Epithelial cell of proximal tubule (primary cell): ENCODE data around the gene NKD2. TPM values are rescaled to one million over a fixed set of nuclear protein-coding genes. Genes with fewer than 3 reads are reported as not detected.
"Not testable (repeated sequence)": the region's sequence is repeated elsewhere in the genome, so short reads cannot be mapped to it uniquely, and the experiment has no call there.

ENCODE experiments used
- DNase-seq: peaks from one replicate; pipeline ENCODE4 v3.0.0-alpha.2; 2011; ENCODE audit warnings: low read depth
- H3K4me3 ChIP-seq: 2 replicates; pipeline ENCODE4 v1.5.1; 2011; ENCODE audit warnings: low read depth, mild to moderate bottlenecking, low read length
- CTCF ChIP-seq: conservative IDR thresholded peaks from 2 replicates; pipeline ENCODE4 v1.5.1; 2012; ENCODE audit warnings: low read depth, mild to moderate bottlenecking, low read length
- total RNA-seq: library from RNA; depleted of rRNA; stranded (reverse); fragments of >200 nt; gene quantifications from 2 replicates; pipeline ENCODE4 v1.2.3, GENCODE V29; 2015

The NKD2 gene
- total RNA-seq, 1 donor from 2014 or later, result not detected

- TF ChIP-seq CTCF, result no peak
- no peak overlapping the region for H3K4me3 ChIP-seq
- no peak for DNase-seq
Measured at GRCh38 chr5:1079961-1080360, 71.4 kb downstream of the NKD2 start.

GRCh38 chr5:1080432-1080831 lies 71.8 kb downstream of the NKD2 start:
- DNase-seq, result no peak
- TF ChIP-seq CTCF, result no peak

GRCh38 chr5:1081519-1081918 lies 72.9 kb downstream of the NKD2 start:
- no peak for DNase-seq
- TF ChIP-seq CTCF, result no peak
- H3K4me3 ChIP-seq, result no peak overlapping the region

More at GRCh38 chr5:1080432-1080831, 71.8 kb downstream of the NKD2 start:
- H3K4me3 ChIP-seq, result no peak overlapping the region

GRCh38 chr5:1083026-1083425 lies 74.4 kb downstream of the NKD2 start:
- DNase-seq, H3K4me3 ChIP-seq: not testable (repeated sequence)

GRCh38 chr5:1083823-1084605 lies 75.4 kb downstream of the NKD2 start:
- no peak for DNase-seq
- no peak for TF ChIP-seq CTCF
- no peak overlapping the region for H3K4me3 ChIP-seq

- TF ChIP-seq CTCF, result no peak
- no peak overlapping the region for H3K4me3 ChIP-seq
- DNase-seq, result no peak
Measured at GRCh38 chr5:1085391-1085790, 76.8 kb downstream of the NKD2 start.

GRCh38 chr5:1086137-1086536 lies 77.5 kb downstream of the NKD2 start:
- H3K4me3 ChIP-seq, result no peak overlapping the region
- no peak for TF ChIP-seq CTCF

More at GRCh38 chr5:1086137-1086536, 77.5 kb downstream of the NKD2 start:
- no peak for DNase-seq
